HEK293 (cell line): ENCODE results near the gene PTPRG.

Experiments used
- CTCF ChIA-PET: fragments of 350-600 bp; formaldehyde crosslinking; extraction: SDS; loops from one replicate; lab custom pipeline; 2021; ENCODE audit warnings: antibody characterized with exemption; lab: Yijun Ruan, JAX
- POLR2A ChIA-PET: fragments of 300-600 bp; formaldehyde crosslinking; extraction: SDS; loops from one replicate; lab custom pipeline; 2020; ENCODE audit warnings: antibody characterized with exemption, inconsistent platforms; lab: Yijun Ruan, JAX
- H3K27ac ChIP-seq: fragments of 200-500 bp; sonication (Bioruptor generic); 2 replicates; pipeline ENCODE4 v1.5.1; 2014; ENCODE audit warnings: low read depth, low read length, control low read depth, inconsistent platforms; ENCODE audit errors: extremely low read depth
- H3K36me3 ChIP-seq, 2 experiments: fragments of 200-500 bp in 1 of 2; sonication (Bioruptor generic) in 1 of 2; 1 replicate in 1 of 2; 2 replicates in 1 of 2; pipeline ENCODE4 v1.5.1; 2014 to 2017; ENCODE audit warnings: inconsistent platforms in 2 of 2, low read length in 2 of 2; ENCODE audit not compliant: control insufficient read depth in 2 of 2, insufficient read depth in 1 of 2
- H3K4me1 ChIP-seq: fragments of 200-500 bp; sonication (Bioruptor generic); 2 replicates; pipeline ENCODE4 v1.5.1; 2014; ENCODE audit warnings: mild to moderate bottlenecking, low read length, inconsistent platforms; ENCODE audit not compliant: control insufficient read depth, insufficient read depth
- H3K4me3 ChIP-seq: 2 replicates; pipeline ENCODE4 v1.5.1; 2011; ENCODE audit warnings: low read depth, mild to moderate bottlenecking, control low read depth, low read length, moderate library complexity
- H3K9me3 ChIP-seq: fragments of 200-500 bp; sonication (Bioruptor generic); 2 replicates; pipeline ENCODE4 v1.5.1; 2014; ENCODE audit warnings: low read depth, low read length, inconsistent platforms; ENCODE audit not compliant: control insufficient read depth, insufficient read depth
- EGR2 ChIP-seq: fragments of 450-650 bp; formaldehyde crosslinking; IDR thresholded peaks from 2 replicates; pipeline ENCODE4 v1.5.1; 2016; ENCODE audit warnings: low read depth, missing biosample characterization, missing genetic modification characterization
- KLF8 ChIP-seq: fragments of 450-650 bp; formaldehyde crosslinking; IDR thresholded peaks from 2 replicates; pipeline ENCODE4 v1.5.1; 2016; ENCODE audit warnings: missing biosample characterization, missing genetic modification characterization
- MZF1 ChIP-seq: fragments of 450-650 bp; formaldehyde crosslinking; IDR thresholded peaks from 2 replicates; pipeline ENCODE4 v1.5.1; 2017; ENCODE audit warnings: missing biosample characterization, missing genetic modification characterization, borderline replicate concordance
- PATZ1 ChIP-seq: fragments of 450-650 bp; formaldehyde crosslinking; IDR thresholded peaks from 2 replicates; pipeline ENCODE4 v1.5.1; 2016; ENCODE audit warnings: missing biosample characterization, missing genetic modification characterization
- SALL2 ChIP-seq: fragments of 450-650 bp; formaldehyde crosslinking; IDR thresholded peaks from 2 replicates; pipeline ENCODE4 v1.5.0; 2017; ENCODE audit warnings: missing biosample characterization, mild to moderate bottlenecking, missing genetic modification characterization, borderline replicate concordance
- TCF7L2 ChIP-seq: IDR thresholded peaks from 2 replicates; pipeline ENCODE4 v1.6.1; 2011; ENCODE audit warnings: low read depth, mild to moderate bottlenecking, inconsistent platforms, low read length, moderate library complexity, borderline replicate concordance
- ZEB2 ChIP-seq: fragments of 450-650 bp; formaldehyde crosslinking; IDR thresholded peaks from 2 replicates; pipeline ENCODE4 v1.5.1; 2016; ENCODE audit warnings: missing biosample characterization, missing genetic modification characterization
- ZNF112 ChIP-seq: fragments of 450-650 bp; formaldehyde crosslinking; IDR thresholded peaks from 2 replicates; pipeline ENCODE4 v1.5.0; 2017; ENCODE audit warnings: missing biosample characterization, missing genetic modification characterization
- ZNF140 ChIP-seq: fragments of 450-650 bp; formaldehyde crosslinking; IDR thresholded peaks from 2 replicates; pipeline ENCODE4 v1.5.1; 2016; ENCODE audit warnings: missing biosample characterization, missing genetic modification characterization
- ZNF146 ChIP-seq: fragments of 450-650 bp; formaldehyde crosslinking; IDR thresholded peaks from 2 replicates; pipeline ENCODE4 v1.5.1; 2016; ENCODE audit warnings: missing biosample characterization, missing genetic modification characterization
- ZNF202 ChIP-seq: fragments of 450-650 bp; formaldehyde crosslinking; IDR thresholded peaks from 2 replicates; pipeline ENCODE4 v1.5.1; 2016; ENCODE audit warnings: missing biosample characterization, missing genetic modification characterization, borderline replicate concordance
- ZNF280D ChIP-seq: fragments of 450-650 bp; formaldehyde crosslinking; IDR thresholded peaks from 2 replicates; pipeline ENCODE4 v1.5.1; 2016; ENCODE audit warnings: missing biosample characterization, missing genetic modification characterization
- ZNF423 ChIP-seq: fragments of 450-650 bp; formaldehyde crosslinking; IDR thresholded peaks from 2 replicates; pipeline ENCODE4 v1.5.1; 2016; ENCODE audit warnings: missing biosample characterization, missing genetic modification characterization
- ZNF473 ChIP-seq: fragments of 450-650 bp; formaldehyde crosslinking; IDR thresholded peaks from 2 replicates; pipeline ENCODE4 v1.5.1; 2017; ENCODE audit warnings: missing biosample characterization, missing genetic modification characterization
- ZNF600 ChIP-seq: fragments of 450-650 bp; formaldehyde crosslinking; IDR thresholded peaks from 2 replicates; pipeline ENCODE4 v1.5.1; 2016; ENCODE audit warnings: missing biosample characterization, missing genetic modification characterization
- ZNF623 ChIP-seq: fragments of 450-650 bp; formaldehyde crosslinking; IDR thresholded peaks from 2 replicates; pipeline ENCODE4 v1.5.1; 2016; ENCODE audit warnings: missing biosample characterization, missing genetic modification characterization
- ZNF768 ChIP-seq: fragments of 450-650 bp; formaldehyde crosslinking; IDR thresholded peaks from 2 replicates; pipeline ENCODE4 v1.5.1; 2018; ENCODE audit warnings: missing biosample characterization, mild to moderate bottlenecking, missing genetic modification characterization
- ZSCAN18 ChIP-seq: fragments of 450-650 bp; formaldehyde crosslinking; IDR thresholded peaks from 2 replicates; pipeline ENCODE4 v1.5.1; 2016; ENCODE audit warnings: missing biosample characterization, missing genetic modification characterization
- ZXDB ChIP-seq: fragments of 450-650 bp; formaldehyde crosslinking; IDR thresholded peaks from 2 replicates; pipeline ENCODE4 v1.5.1; 2016; ENCODE audit warnings: missing biosample characterization, missing genetic modification characterization

PTPRG gene

GRCh38 chr3:62149539-62149938, 588.2 kb downstream of the PTPRG start:
- ChIA-PET CTCF (no interaction called here), POLR2A (no interaction called here)
- Histone ChIP-seq H3K36me3 (no peaks in the 10 kb centered on the region), H3K27ac (no peak overlapping the region), H3K4me3 (no peak overlapping the region), H3K9me3 (no peaks in the 10 kb centered on the region), H3K4me1 (no peaks in the 10 kb centered on the region)
- TF ChIP-seq ZNF112 (tag by site-specific recombination), result no peak

- ChIA-PET CTCF (interaction anchor here (0.5 kb wide), 1 partner anchor 29 kb away, joined by 3 read pairs; no protein-coding TSS in a partner anchor), POLR2A (no interaction called here)
- TF ChIP-seq ZNF146 (tag by site-specific recombination), result no peak
- TF ChIP-seq ZNF623 (tag by site-specific recombination), result peak; percentile 74
- H3K4me1 ChIP-seq, result no peaks in the 10 kb centered on the region
- no peak overlapping the region for H3K27ac ChIP-seq
- H3K9me3 ChIP-seq, result no peaks in the 10 kb centered on the region
- H3K4me3 ChIP-seq, result no peak overlapping the region
- H3K36me3 ChIP-seq, result no peaks in the 10 kb centered on the region
Measured at GRCh38 chr3:62149962-62150361, 588.6 kb downstream of the PTPRG start.

GRCh38 chr3:62151591-62151990, 590.2 kb downstream of the PTPRG start:
- CTCF ChIA-PET, result interaction anchor here (1.3 kb wide), 1 partner anchor 8 kb away, joined by 5 read pairs; no protein-coding TSS in a partner anchor
- H3K27ac ChIP-seq, result no peak overlapping the region
- H3K36me3 ChIP-seq, result no peaks in the 10 kb centered on the region
- H3K4me1 ChIP-seq, result no peaks in the 10 kb centered on the region
- POLR2A ChIA-PET, result no interaction called here
- TF ChIP-seq ZNF473, result no peak
- TF ChIP-seq ZSCAN18, result no peak
- no peak for TF ChIP-seq ZNF202 (tag by site-specific recombination)
- no peak for TF ChIP-seq ZXDB
- TF ChIP-seq ZEB2 (tag by site-specific recombination), result no peak
- TF ChIP-seq PATZ1 (tag by site-specific recombination), result no peak
- TF ChIP-seq, all 188 proteins: peak for 0
- Histone ChIP-seq H3K9me3 (no peaks in the 10 kb centered on the region), H3K4me3 (no peak overlapping the region)

- CTCF ChIA-PET, result interaction anchor here (0.6 kb wide), 1 partner anchor 115 kb away, joined by 3 read pairs; no protein-coding TSS in a partner anchor
- no peaks in the 10 kb centered on the region for H3K4me1 ChIP-seq
- POLR2A ChIA-PET, result no interaction called here
Measured at GRCh38 chr3:62153231-62153630, 591.9 kb downstream of the PTPRG start.

GRCh38 chr3:62154457-62155148, 593.2 kb downstream of the PTPRG start:
- CTCF ChIA-PET, result no interaction called here
- no peak for TF ChIP-seq ZNF423 (tag by site-specific recombination)
- TF ChIP-seq ZNF140, result no peak
- no peak for TF ChIP-seq ZNF600 (tag by site-specific recombination)
- TF ChIP-seq EGR2 (tag by site-specific recombination), result no peak
- TF ChIP-seq SALL2 (tag by site-specific recombination), result no peak
- TF ChIP-seq ZNF280D (tag by site-specific recombination), result no peak
- TF ChIP-seq KLF8, result no peak
- no peak for TF ChIP-seq TCF7L2
- TF ChIP-seq MZF1 (tag by site-specific recombination), result no peak

More at GRCh38 chr3:62153231-62153630, 591.9 kb downstream of the PTPRG start:
- Histone ChIP-seq H3K36me3 (no peaks in the 10 kb centered on the region), H3K9me3 (no peaks in the 10 kb centered on the region), H3K4me3 (no peak overlapping the region), H3K27ac (no peak overlapping the region)
- peak; percentile 63; the same call in 1 of the 2 replicates for TF ChIP-seq ZNF768 (tag by site-specific recombination)
- TF ChIP-seq TCF7L2, result no peak

More at GRCh38 chr3:62154457-62155148, 593.2 kb downstream of the PTPRG start:
- H3K9me3 ChIP-seq, result no peaks in the 10 kb centered on the region
- no peak overlapping the region for H3K27ac ChIP-seq
- no peak overlapping the region for H3K4me3 ChIP-seq
- H3K4me1 ChIP-seq, result no peaks in the 10 kb centered on the region
- POLR2A ChIA-PET, result no interaction called here
- no peaks in the 10 kb centered on the region for H3K36me3 ChIP-seq
